Measurements from ENCODE around the gene TEX13C. TPM values are rescaled to one million over a fixed set of nuclear protein-coding genes. Genes with fewer than 3 reads are reported as not detected.

Gene TEX13C
- total RNA-seq, 1 experiment from 2014 or later: 0.24 TPM

- no peak for TF ChIP-seq CTCF (conservative IDR thresholded peaks at IDR 0.05)
- H2BK120ac ChIP-seq (ENCODE audit: low read depth, low read length, poor library complexity, severe bottlenecking): no peak overlapping the region
- no peak overlapping the region for H2AK5ac ChIP-seq (ENCODE audit: insufficient read length, low read length)
- Mint-ChIP-seq H3K27me3 (ENCODE audit: low read depth) (no peaks in the 10 kb centered on the region; the same call in 1 of the 2 replicates), H3K4me3 (no peak overlapping the region), H3K4me1 (peaks cover 0 to 3% of the 10 kb centered on the region in 2 experiments; a peak in 1 of 4 replicates), H3K9me3 (peaks cover 0 to 2% of the 10 kb centered on the region in 2 experiments; a peak in 2 of 5 replicates), H3K36me3 (ENCODE audit: insufficient read depth in 1 of 3, low read depth in 3 of 3) (no peaks in the 10 kb centered on the region), H3K27ac (no peak overlapping the region)
- no peaks in the 10 kb centered on the region for H3K9me3 ChIP-seq (ENCODE audit: control insufficient read depth, low read depth, low read length)
- H3K23me2 ChIP-seq (ENCODE audit: insufficient read length, low read depth, low read length, poor library complexity, severe bottlenecking): no peaks in the 10 kb centered on the region
- H4K20me1 ChIP-seq (ENCODE audit: control insufficient read depth, insufficient read depth, insufficient read length): no peaks in the 10 kb centered on the region
- no peak overlapping the region for H3K4ac ChIP-seq (ENCODE audit: low read depth, low read length)
- H3K79me1 ChIP-seq (ENCODE audit: insufficient read depth, low read depth, low read length, poor library complexity, severe bottlenecking): no peaks in the 10 kb centered on the region
- no peaks in the 10 kb centered on the region for H3K4me1 ChIP-seq (ENCODE audit: insufficient read depth, low read length)
- H2AFZ ChIP-seq (ENCODE audit: low read length): no peak overlapping the region
- DNase-seq: no peak
- no peak overlapping the region for H3T11ph ChIP-seq (ENCODE audit: low read length)
- no peak overlapping the region for H3K27ac ChIP-seq (ENCODE audit: insufficient read length, low read depth, low read length)
- H3K9ac ChIP-seq (ENCODE audit: extremely low read depth, insufficient read length, low read length): no peak overlapping the region
- H3K14ac ChIP-seq (ENCODE audit: insufficient read depth, low read length): no peak overlapping the region
- H3K56ac ChIP-seq (ENCODE audit: insufficient read length, low read depth, low read length): no peak overlapping the region
- no peak overlapping the region for H3K18ac ChIP-seq (ENCODE audit: insufficient read length, low read depth, low read length)
- no peak overlapping the region for H4K5ac ChIP-seq (ENCODE audit: insufficient read length, low read depth, low read length)
- H2BK5ac ChIP-seq (ENCODE audit: insufficient read length, low read length): no peak overlapping the region
- no peak overlapping the region for H4K8ac ChIP-seq (replicated peaks; ENCODE audit: insufficient read length, low read depth, low read length)
- no peaks in the 10 kb centered on the region for H3K79me2 ChIP-seq (ENCODE audit: insufficient read depth, low read length)
- no peak overlapping the region for H3K4me2 ChIP-seq (ENCODE audit: insufficient read depth, insufficient read length, low read length)
- no peak overlapping the region for H2BK20ac ChIP-seq (ENCODE audit: low read depth, low read length, poor library complexity, severe bottlenecking)
- H2BK15ac ChIP-seq (ENCODE audit: low read depth, low read length): no peak overlapping the region
- H4K91ac ChIP-seq (ENCODE audit: insufficient read length, low read depth, low read length): no peak overlapping the region
- WGBS (ENCODE audit: extremely low coverage, insufficient read length, low lambda C conversion rate): no CpG with 5 or more reads among the region's 1 CpG
- H3K27me3 ChIP-seq (ENCODE audit: insufficient read depth, low read length): no peaks in the 10 kb centered on the region
- H3K23ac ChIP-seq (ENCODE audit: insufficient read length, low read depth, low read length): no peak overlapping the region
- H2BK12ac ChIP-seq (ENCODE audit: insufficient read length, low read depth, low read length): no peak overlapping the region
Measured at GRCh38 chrX:125306335-125306866, 13.3 kb upstream of the TEX13C start.

Data from H9 (cell line).